HG03575 (cell line): Measurements from ENCODE around the gene PDK1.

Experiments
- ATAC-seq: cut with Tn5 transposase; IDR thresholded peaks from one replicate; pipeline ENCODE4 v1.9.1; 2021; ENCODE audit not compliant: unreplicated experiment, insufficient number of reproducible peaks, low FRiP score; ENCODE audit errors: extremely low read depth

PDK1 gene

GRCh38 chr2:172624996-172625395 lies 69.1 kb downstream of the PDK1 start:
- ATAC-seq: no peak

GRCh38 chr2:172627181-172627580 lies 71.3 kb downstream of the PDK1 start:
- ATAC-seq: no peak

- ATAC-seq: no peak
Measured at GRCh38 chr2:172628085-172628484, 72.2 kb downstream of the PDK1 start.

- ATAC-seq: no peak
Measured at GRCh38 chr2:172629586-172629985, 73.7 kb downstream of the PDK1 start.

GRCh38 chr2:172630181-172630580 lies 74.3 kb downstream of the PDK1 start:
- no peak for ATAC-seq

GRCh38 chr2:172634477-172634876 lies 78.6 kb downstream of the PDK1 start:
- no peak for ATAC-seq

- ATAC-seq: no peak
Measured at GRCh38 chr2:172635548-172635947, 79.7 kb downstream of the PDK1 start.

GRCh38 chr2:172639256-172639655 lies 83.4 kb downstream of the PDK1 start:
- no peak for ATAC-seq

- no peak for ATAC-seq
Measured at GRCh38 chr2:172639823-172640222, 83.9 kb downstream of the PDK1 start.

GRCh38 chr2:172640389-172640788 lies 84.5 kb downstream of the PDK1 start:
- no peak for ATAC-seq

GRCh38 chr2:172642301-172643020 lies 86.6 kb downstream of the PDK1 start:
- ATAC-seq: no peak

- no peak for ATAC-seq
Measured at GRCh38 chr2:172643142-172643541, 87.3 kb downstream of the PDK1 start.

- ATAC-seq: no peak
Measured at GRCh38 chr2:172647439-172647838, 91.5 kb downstream of the PDK1 start.

- no peak for ATAC-seq
Measured at GRCh38 chr2:172655091-172655837, 99.4 kb downstream of the PDK1 start.

GRCh38 chr2:172655838-172656573 lies 100.1 kb downstream of the PDK1 start:
- ATAC-seq: no peak
